Prostate gland (tissue), 2 donors: ENCODE results near the gene ZNFX1.

Experiments
- POLR2A ChIP-seq: fragments of 450-650 bp; IDR thresholded peaks from one replicate; pipeline ENCODE4 v1.6.1; 2016; ENCODE audit warnings: antibody characterized with exemption, mild to moderate bottlenecking
- TF ChIP-seq, protein P1 (sequence below), 4 experiments: fragments of 200-600 bp in 2 of 4; fragments of 450-650 bp in 2 of 4; sonication (generic) in 2 of 4; IDR thresholded peaks; 1 replicate in 3 of 4; 2 replicates in 1 of 4; pipeline ENCODE4 v1.5.1; 2016 to 2019; ENCODE audit warnings: antibody characterized with exemption in 4 of 4, mild to moderate bottlenecking in 2 of 4, moderate library complexity in 2 of 4

DNA sequence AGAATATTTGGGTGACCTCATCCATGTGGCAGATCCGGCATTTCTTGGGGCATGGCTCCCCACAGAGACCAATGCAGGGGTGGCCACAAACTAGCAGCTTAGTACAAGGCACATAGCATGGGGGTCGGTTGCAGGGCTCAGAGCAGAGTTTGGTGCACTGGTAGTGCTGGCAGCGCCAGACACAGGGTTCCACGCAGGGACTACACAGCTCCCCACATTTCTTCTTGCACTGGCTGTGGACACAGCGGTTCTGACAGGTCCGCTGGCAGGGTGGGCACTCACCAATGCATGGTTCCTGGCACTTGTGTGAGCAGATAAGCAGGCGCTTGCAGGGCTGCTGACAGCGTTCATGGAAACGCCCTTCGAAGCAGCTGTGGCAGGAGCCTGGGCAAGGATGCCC lies 29.6 kb downstream of the ZNFX1 start:
- TF ChIP-seq, protein P1, sequence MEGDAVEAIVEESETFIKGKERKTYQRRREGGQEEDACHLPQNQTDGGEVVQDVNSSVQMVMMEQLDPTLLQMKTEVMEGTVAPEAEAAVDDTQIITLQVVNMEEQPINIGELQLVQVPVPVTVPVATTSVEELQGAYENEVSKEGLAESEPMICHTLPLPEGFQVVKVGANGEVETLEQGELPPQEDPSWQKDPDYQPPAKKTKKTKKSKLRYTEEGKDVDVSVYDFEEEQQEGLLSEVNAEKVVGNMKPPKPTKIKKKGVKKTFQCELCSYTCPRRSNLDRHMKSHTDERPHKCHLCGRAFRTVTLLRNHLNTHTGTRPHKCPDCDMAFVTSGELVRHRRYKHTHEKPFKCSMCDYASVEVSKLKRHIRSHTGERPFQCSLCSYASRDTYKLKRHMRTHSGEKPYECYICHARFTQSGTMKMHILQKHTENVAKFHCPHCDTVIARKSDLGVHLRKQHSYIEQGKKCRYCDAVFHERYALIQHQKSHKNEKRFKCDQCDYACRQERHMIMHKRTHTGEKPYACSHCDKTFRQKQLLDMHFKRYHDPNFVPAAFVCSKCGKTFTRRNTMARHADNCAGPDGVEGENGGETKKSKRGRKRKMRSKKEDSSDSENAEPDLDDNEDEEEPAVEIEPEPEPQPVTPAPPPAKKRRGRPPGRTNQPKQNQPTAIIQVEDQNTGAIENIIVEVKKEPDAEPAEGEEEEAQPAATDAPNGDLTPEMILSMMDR (IDR thresholded peaks at IDR 0.05): no peak
- TF ChIP-seq POLR2A: no peak
